GM12878 (cell line): ENCODE results near the gene COPS3. TPM values are rescaled to one million over a fixed set of nuclear protein-coding genes. Genes with fewer than 3 reads are reported as not detected.

ENCODE experiments used
- ATAC-seq: fragments of 200-7000 bp; cut with Tn5 transposase; 3 replicates; pipeline ENCODE4 v1.9.1; 2020; ENCODE audit warnings: mild to moderate bottlenecking, moderate library complexity
- BruUV-seq: library from RNA; stranded (reverse); fragments of 400-500 nt; replicated peaks from 2 replicates; lab custom pipeline; 2021; lab: Mats Ljungman, UMichigan
- CTCF ChIA-PET: fragments of 300-600 bp; sonication (Branson Sonifier 250); formaldehyde crosslinking; extraction: SDS; loops from one replicate; lab custom pipeline; 2021; ENCODE audit warnings: inconsistent platforms; lab: Yijun Ruan, JAX
- POLR2A ChIA-PET: fragments of 350-600 bp; formaldehyde crosslinking; extraction: SDS; loops from one replicate; lab custom pipeline; 2021; ENCODE audit warnings: inconsistent platforms; lab: Charles Lee
- RAD21 ChIA-PET: fragments of 300-600 bp; sonication (Branson Sonifier 250); formaldehyde crosslinking; loops from one replicate; lab custom pipeline; 2023; ENCODE audit warnings: antibody characterized with exemption; ENCODE audit not compliant: unreplicated experiment; lab: Charles Lee
- SMC1A ChIA-PET: fragments of 300-600 bp; sonication (Branson Sonifier 250); formaldehyde crosslinking; loops from one replicate; lab custom pipeline; 2023; ENCODE audit not compliant: unreplicated experiment, uncharacterized antibody; lab: Charles Lee
- DNase-seq: peaks from one replicate; pipeline ENCODE4 v3.0.0-alpha.2; 2011; ENCODE audit warnings: low read depth, low spot score
- FAIRE-seq: peaks from 3 replicates; lab custom pipeline; 2011; peaks lifted over from hg19 to GRCh38; lab: Jason Lieb, UNC
- H2AFZ ChIP-seq: 2 replicates; pipeline ENCODE4 v1.6.0; 2011; ENCODE audit warnings: low read depth, low read length, control low read depth; ENCODE audit not compliant: control insufficient read depth
- H3K27ac ChIP-seq: 2 replicates; pipeline ENCODE4 v1.5.1; 2011; ENCODE audit warnings: control low read depth; ENCODE audit not compliant: control insufficient read depth, insufficient read depth
- H3K27me3 ChIP-seq, 2 experiments: replicated peaks in 1 of 2; 2 replicates each; pipeline versions ENCODE4 v1.6.0 to v1.6.1; 2011; ENCODE audit warnings: low read length in 1 of 2; ENCODE audit not compliant: control insufficient read depth in 2 of 2, insufficient read depth in 2 of 2
- H3K36me3 ChIP-seq, 2 experiments: 2 replicates each; pipeline ENCODE4 v1.5.1; 2011; ENCODE audit warnings: low read length in 1 of 2; ENCODE audit not compliant: control insufficient read depth in 2 of 2, insufficient read depth in 2 of 2
- H3K4me1 ChIP-seq: 2 replicates; pipeline ENCODE4 v1.6.1; 2011; ENCODE audit warnings: mild to moderate bottlenecking, low read length, moderate library complexity, mixed read lengths; ENCODE audit not compliant: control insufficient read depth, insufficient read depth
- H3K4me2 ChIP-seq: 2 replicates; pipeline ENCODE4 v1.6.0; 2011; ENCODE audit warnings: control low read depth; ENCODE audit not compliant: control insufficient read depth, insufficient read depth
- H3K4me3 ChIP-seq: fragments of 200-600 bp; sonication (generic); 2 replicates; pipeline ENCODE4 v1.5.1; 2016
- H3K79me2 ChIP-seq: 2 replicates; pipeline ENCODE4 v1.6.0; 2011; ENCODE audit warnings: low read length; ENCODE audit not compliant: control insufficient read depth, insufficient read depth
- H3K9ac ChIP-seq: 2 replicates; pipeline ENCODE4 v1.8.0; 2011; ENCODE audit warnings: low read length, control low read depth, mixed read lengths; ENCODE audit not compliant: control insufficient read depth, insufficient read depth
- H3K9me3 ChIP-seq: replicated peaks from 3 replicates; pipeline ENCODE4 v1.5.1; 2011; ENCODE audit warnings: mild to moderate bottlenecking, low read length; ENCODE audit not compliant: control insufficient read depth, insufficient read depth
- H4K20me1 ChIP-seq: 2 replicates; pipeline ENCODE4 v1.6.0; 2011; ENCODE audit not compliant: control insufficient read depth, insufficient read depth
- ASH2L ChIP-seq: fragments of 300-600, 200-600 bp; sonication (generic); IDR thresholded peaks from 2 replicates; pipeline ENCODE4 v1.6.1; 2017; ENCODE audit warnings: low read depth, mild to moderate bottlenecking, borderline replicate concordance
- BMI1 ChIP-seq: fragments of 450-650 bp; IDR thresholded peaks from 2 replicates; pipeline ENCODE4 v1.6.1; 2016; ENCODE audit warnings: mild to moderate bottlenecking, moderate library complexity, borderline replicate concordance
- CEBPB ChIP-seq, 2 experiments: fragments of 150-350 bp in 1 of 2; IDR thresholded peaks; 2 replicates each; pipeline ENCODE4 v1.6.1; 2012 to 2014; ENCODE audit warnings: low read depth in 2 of 2, low read length in 2 of 2, borderline replicate concordance in 1 of 2, inconsistent platforms in 1 of 2
- FOXM1 ChIP-seq: IDR thresholded peaks from 2 replicates; pipeline ENCODE4 v1.6.1; 2012; ENCODE audit warnings: low read depth, mild to moderate bottlenecking, inconsistent platforms, low read length, moderate library complexity
- HDAC2 ChIP-seq: fragments of 200-600 bp; sonication (generic); IDR thresholded peaks from 2 replicates; pipeline ENCODE4 v1.6.1; 2017
- PAX5 ChIP-seq: IDR thresholded peaks from 2 replicates; pipeline ENCODE4 v1.6.1; 2011; ENCODE audit warnings: low read depth, low read length, borderline replicate concordance
- SREBF1 ChIP-seq: IDR thresholded peaks from 2 replicates; pipeline ENCODE4 v1.6.1; 2012; ENCODE audit warnings: mild to moderate bottlenecking, low read length
- WGBS: methylation state at CpG from one replicate; pipeline ENCODE4 v1.1.6; 2016; ENCODE audit warnings: low lambda C conversion rate; ENCODE audit not compliant: insufficient replicate concordance, insufficient coverage; ENCODE audit errors: missing lambda C conversion rate; 5-methylcytosine and 5-hydroxymethylcytosine counted together
- in situ Hi-C: fragments of 300-500 bp; cut with MboI; formaldehyde crosslinking; loops from 9 replicates; pipeline ENCODE4 v1.14.3; 2018; ENCODE audit warnings: mixed read lengths
- intact Hi-C: fragments of 100-400 bp; cut with micrococcal nuclease; formaldehyde crosslinking; loops from one replicate; pipeline ENCODE4 v1.14.2; 2022; ENCODE audit not compliant: unreplicated experiment
- polyA plus RNA-seq, 11 experiments: library from polyadenylated mRNA; depleted of rRNA in 4 of 11; unstranded in 6 of 11; stranded (reverse) in 5 of 11; fragments of >200 nt; fragmentation: Nextera tagmentation in 4 of 11; fragmentation: Illumina TruSeq in 1 of 11; extraction: Ambion mirVana in 4 of 11; extraction: Trizol in 1 of 11; gene quantifications; 1 replicate in 1 of 11; 2 replicates in 10 of 11; pipeline versions ENCODE4 v1.2.1 to v1.2.3, GENCODE V29; 2011 to 2016; ENCODE audit warnings: inconsistent platforms in 2 of 11, missing spikeins in 2 of 11, low read depth in 1 of 11
- total RNA-seq, 4 experiments: library from RNA; depleted of rRNA in 3 of 4; stranded (reverse); fragments of >200 nt in 3 of 4; fragmentation: Illumina TruSeq in 1 of 4; extraction: Trizol in 1 of 4; gene quantifications; 2 replicates each; pipeline versions ENCODE4 v1.2.1 to v1.2.3, GENCODE V29; 2013 to 2021
- TF ChIP-seq, protein P1 (sequence below): IDR thresholded peaks from 2 replicates; pipeline ENCODE4 v1.6.1; 2011; ENCODE audit warnings: mild to moderate bottlenecking, low read depth, low read length, moderate library complexity; ENCODE audit not compliant: insufficient replicate concordance
- TF ChIP-seq, protein P2 (sequence below): fragments of 450-650 bp; formaldehyde crosslinking; IDR thresholded peaks from 2 replicates; pipeline ENCODE4 v1.4.0; 2020; ENCODE audit warnings: mild to moderate bottlenecking, moderate library complexity

COPS3 gene
- total and polyA plus RNA-seq, 10 of the 15 experiments (the other 5 are each of a cell fraction or from before 2014, with no cell fraction given): 99.7 to 187 (median 133) TPM

DNA sequence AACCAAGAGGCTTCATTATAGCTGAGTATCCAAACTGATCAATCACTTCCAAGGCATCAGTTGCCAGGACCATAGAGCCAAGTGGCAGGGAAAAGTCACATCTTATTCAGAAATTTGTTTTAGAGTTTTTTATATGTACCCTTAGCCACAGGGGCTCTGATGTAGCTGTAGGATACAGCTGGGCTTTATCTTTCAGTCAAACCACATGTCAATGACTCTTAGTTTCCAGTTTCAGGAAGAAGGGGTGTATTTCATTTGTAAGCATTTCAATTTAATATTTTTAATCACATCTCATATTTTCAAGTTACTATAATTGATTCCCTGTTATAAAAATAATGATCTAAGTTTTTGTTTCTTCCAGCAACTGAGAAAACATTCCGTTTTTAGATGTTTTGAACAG, 41.2 kb downstream of the COPS3 start:
- Histone ChIP-seq H3K4me1 (peaks cover 6% of the 10 kb centered on the region), H4K20me1 (no peaks in the 10 kb centered on the region), H3K79me2 (peaks cover 20% of the 10 kb centered on the region), H2AFZ (no peak overlapping the region), H3K27me3 (no peaks in the 10 kb centered on the region), H3K27ac (no peak overlapping the region), H3K4me3 (no peak overlapping the region), H3K9me3 (no peaks in the 10 kb centered on the region), H3K4me2 (no peak overlapping the region), H3K9ac (no peak overlapping the region), H3K36me3 (no peaks in the 10 kb centered on the region)
- ChIA-PET RAD21 (interaction anchor here (1.1 kb wide), 1 partner anchor 32 kb away, joined by 3 read pairs; no protein-coding TSS in a partner anchor), SMC1A (interaction anchor here (1.0 kb wide), 1 partner anchor 61 kb away, joined by 3 read pairs; no protein-coding TSS in a partner anchor), POLR2A (no interaction called here), CTCF (no interaction called here)
- ATAC-seq (no peak), FAIRE-seq (no peak), DNase-seq (no peak)
- 93% methylated on average over 1 of the region's 1 CpG for WGBS
- intact Hi-C loops (loop anchor here (2.0 to 10.0 kb wide), 2 partner anchors 65 to 235 kb away; no protein-coding TSS in a partner anchor), in situ Hi-C loops (no loop called here)
- TF ChIP-seq ASH2L (no peak), SREBF1 (no peak), FOXM1 (no peak), BMI1 (no peak), PAX5 (no peak), CEBPB (IDR thresholded peaks at IDR 0.05; ENCODE audit: borderline replicate concordance in 1 of 2, low read depth in 2 of 2, low read length in 2 of 2) (no peak), HDAC2 (no peak)
- TF ChIP-seq, protein P1, sequence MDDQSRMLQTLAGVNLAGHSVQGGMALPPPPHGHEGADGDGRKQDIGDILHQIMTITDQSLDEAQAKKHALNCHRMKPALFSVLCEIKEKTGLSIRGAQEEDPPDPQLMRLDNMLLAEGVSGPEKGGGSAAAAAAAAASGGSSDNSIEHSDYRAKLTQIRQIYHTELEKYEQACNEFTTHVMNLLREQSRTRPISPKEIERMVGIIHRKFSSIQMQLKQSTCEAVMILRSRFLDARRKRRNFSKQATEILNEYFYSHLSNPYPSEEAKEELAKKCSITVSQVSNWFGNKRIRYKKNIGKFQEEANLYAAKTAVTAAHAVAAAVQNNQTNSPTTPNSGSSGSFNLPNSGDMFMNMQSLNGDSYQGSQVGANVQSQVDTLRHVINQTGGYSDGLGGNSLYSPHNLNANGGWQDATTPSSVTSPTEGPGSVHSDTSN: no peak
- TF ChIP-seq, protein P2, sequence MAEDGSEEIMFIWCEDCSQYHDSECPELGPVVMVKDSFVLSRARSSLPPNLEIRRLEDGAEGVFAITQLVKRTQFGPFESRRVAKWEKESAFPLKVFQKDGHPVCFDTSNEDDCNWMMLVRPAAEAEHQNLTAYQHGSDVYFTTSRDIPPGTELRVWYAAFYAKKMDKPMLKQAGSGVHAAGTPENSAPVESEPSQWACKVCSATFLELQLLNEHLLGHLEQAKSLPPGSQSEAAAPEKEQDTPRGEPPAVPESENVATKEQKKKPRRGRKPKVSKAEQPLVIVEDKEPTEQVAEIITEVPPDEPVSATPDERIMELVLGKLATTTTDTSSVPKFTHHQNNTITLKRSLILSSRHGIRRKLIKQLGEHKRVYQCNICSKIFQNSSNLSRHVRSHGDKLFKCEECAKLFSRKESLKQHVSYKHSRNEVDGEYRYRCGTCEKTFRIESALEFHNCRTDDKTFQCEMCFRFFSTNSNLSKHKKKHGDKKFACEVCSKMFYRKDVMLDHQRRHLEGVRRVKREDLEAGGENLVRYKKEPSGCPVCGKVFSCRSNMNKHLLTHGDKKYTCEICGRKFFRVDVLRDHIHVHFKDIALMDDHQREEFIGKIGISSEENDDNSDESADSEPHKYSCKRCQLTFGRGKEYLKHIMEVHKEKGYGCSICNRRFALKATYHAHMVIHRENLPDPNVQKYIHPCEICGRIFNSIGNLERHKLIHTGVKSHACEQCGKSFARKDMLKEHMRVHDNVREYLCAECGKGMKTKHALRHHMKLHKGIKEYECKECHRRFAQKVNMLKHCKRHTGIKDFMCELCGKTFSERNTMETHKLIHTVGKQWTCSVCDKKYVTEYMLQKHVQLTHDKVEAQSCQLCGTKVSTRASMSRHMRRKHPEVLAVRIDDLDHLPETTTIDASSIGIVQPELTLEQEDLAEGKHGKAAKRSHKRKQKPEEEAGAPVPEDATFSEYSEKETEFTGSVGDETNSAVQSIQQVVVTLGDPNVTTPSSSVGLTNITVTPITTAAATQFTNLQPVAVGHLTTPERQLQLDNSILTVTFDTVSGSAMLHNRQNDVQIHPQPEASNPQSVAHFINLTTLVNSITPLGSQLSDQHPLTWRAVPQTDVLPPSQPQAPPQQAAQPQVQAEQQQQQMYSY (CRISPR knock-in tag): no peak
- BruUV-seq: no TSS peak
